Activated T-cell treated with anti-CD3 and anti-CD28 coated beads, Interleukin-2, amount 50 U/mL, for 72 hours (primary cell): ENCODE data around the gene UBL4A. TPM values are rescaled to one million over a fixed set of nuclear protein-coding genes. Genes with fewer than 3 reads are reported as not detected.
A peak's percentile ranks its signal among the peaks of the same experiment; 100 is the strongest.

Source experiments
- ATAC-seq, 2 donors: fragments of 150-1000 bp; cut with Tn5 transposase; replicated peaks in 1 of 2; 2 replicates each; pipeline ENCODE4 v1.10.0; 2021; ENCODE audit warnings: moderate library complexity in 2 of 2, mild to moderate bottlenecking in 1 of 2
- DNase-seq, 2 donors: peaks; one replicate each; pipeline ENCODE4 v3.0.0; 2021 to 2022; ENCODE audit warnings: mixed read lengths in 1 of 2
- H3K27ac Mint-ChIP-seq: one replicate; pipeline ENCODE4 v1.8.0; 2022; ENCODE audit warnings: mild to moderate bottlenecking, moderate library complexity, mixed read lengths
- H3K27me3 Mint-ChIP-seq: one replicate; pipeline ENCODE4 v1.8.0; 2022; ENCODE audit warnings: low read depth, mixed read lengths
- H3K36me3 Mint-ChIP-seq, 2 donors: one replicate each; pipeline ENCODE4 v1.8.0; 2022; ENCODE audit warnings: mixed read lengths in 2 of 2, mild to moderate bottlenecking in 1 of 2; ENCODE audit not compliant: insufficient read depth in 2 of 2
- H3K4me1 Mint-ChIP-seq: one replicate; pipeline ENCODE4 v1.8.0; 2022; ENCODE audit warnings: low read depth, mixed read lengths
- H3K4me3 Mint-ChIP-seq, 2 donors: one replicate each; pipeline ENCODE4 v1.8.0; 2022; ENCODE audit warnings: mild to moderate bottlenecking in 2 of 2, mixed read lengths in 2 of 2, moderate library complexity in 2 of 2
- H3K9me3 Mint-ChIP-seq, 2 donors: one replicate each; pipeline ENCODE4 v1.8.0; 2022; ENCODE audit warnings: mixed read lengths in 2 of 2
- total RNA-seq, 2 donors: library from RNA; stranded (reverse); gene quantifications; one replicate each; pipeline ENCODE4 v1.2.3, GENCODE V29; 2022

Gene UBL4A
- total RNA-seq, 2 donors from 2014 or later = 45.0 to 53.5 TPM

DNA sequence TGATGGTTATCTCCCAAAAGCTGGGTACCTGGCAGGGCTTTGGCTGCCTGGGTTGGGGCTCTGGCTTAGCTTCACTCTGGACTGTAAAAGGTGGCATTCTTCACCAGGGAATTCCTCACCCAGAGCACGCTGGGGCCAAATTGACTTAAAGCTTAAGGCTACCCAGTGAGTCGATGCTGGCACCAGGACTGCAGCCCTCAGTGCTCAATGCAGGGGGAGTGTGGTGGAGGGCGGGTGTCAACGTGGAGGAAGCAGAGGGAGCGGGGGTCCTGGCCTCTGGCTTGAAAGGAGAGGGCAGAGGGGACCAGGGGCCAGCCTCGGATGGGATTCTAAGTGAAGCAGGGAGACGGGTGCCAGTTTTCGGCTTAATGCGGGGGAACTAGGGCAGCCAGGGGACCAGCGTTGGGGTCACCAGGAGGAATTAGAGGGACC lies 42.9 kb downstream of the UBL4A start:
- DNase-seq (no peak), ATAC-seq (peak; percentile 2 to 3)
- Mint-ChIP-seq H3K36me3 (peaks cover 0 to 6% of the 10 kb centered on the region in 2 donors), H3K9me3 (no peaks in the 10 kb centered on the region), H3K4me1 (peaks cover 2% of the 10 kb centered on the region), H3K27me3 (no peaks in the 10 kb centered on the region), H3K27ac (no peak overlapping the region), H3K4me3 (peak overlapping the region; percentile 63 to 81)

DNA sequence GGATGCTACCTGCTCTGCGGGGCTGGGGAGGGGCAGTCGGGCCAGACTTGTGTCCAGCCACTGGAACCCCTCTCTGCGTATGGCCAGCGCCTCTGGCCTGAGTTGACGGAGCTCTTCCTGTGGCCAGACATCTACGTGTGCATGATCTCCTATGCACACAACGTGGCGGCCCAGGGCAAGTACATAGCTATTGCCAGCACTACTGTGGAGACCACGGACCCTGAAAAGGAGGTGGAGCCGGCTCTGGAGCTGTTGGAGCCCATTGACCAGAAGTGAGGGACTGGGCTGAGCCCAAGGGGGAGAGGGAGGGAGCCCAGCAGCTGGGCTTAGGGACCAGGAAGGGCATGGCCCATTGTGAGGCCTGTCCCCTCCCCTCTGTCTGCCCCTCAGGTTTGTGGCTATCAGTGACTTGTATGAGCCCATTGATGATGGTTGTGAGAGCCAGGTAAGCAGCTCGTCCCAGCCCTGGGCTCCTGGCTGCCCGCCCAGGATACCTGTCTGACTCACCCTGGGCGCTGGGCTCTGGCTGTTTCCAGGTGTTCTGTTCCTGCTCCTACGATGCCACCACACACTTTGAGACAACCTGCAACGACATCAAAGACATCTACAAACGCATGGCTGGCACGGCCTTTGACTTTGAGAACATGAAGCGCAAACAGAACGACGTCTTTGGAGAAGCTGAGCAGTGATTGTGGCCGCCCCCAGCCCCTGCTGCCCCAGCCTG lies 44.3 kb downstream of the UBL4A start:
- Mint-ChIP-seq H3K27ac (no peak overlapping the region), H3K4me1 (peaks cover 7% of the 10 kb centered on the region), H3K27me3 (no peaks in the 10 kb centered on the region), H3K4me3 (no peak overlapping the region), H3K36me3 (peaks cover 3 to 12% of the 10 kb centered on the region in 2 donors), H3K9me3 (no peaks in the 10 kb centered on the region)
- no peak for ATAC-seq
- DNase-seq = no peak

DNA sequence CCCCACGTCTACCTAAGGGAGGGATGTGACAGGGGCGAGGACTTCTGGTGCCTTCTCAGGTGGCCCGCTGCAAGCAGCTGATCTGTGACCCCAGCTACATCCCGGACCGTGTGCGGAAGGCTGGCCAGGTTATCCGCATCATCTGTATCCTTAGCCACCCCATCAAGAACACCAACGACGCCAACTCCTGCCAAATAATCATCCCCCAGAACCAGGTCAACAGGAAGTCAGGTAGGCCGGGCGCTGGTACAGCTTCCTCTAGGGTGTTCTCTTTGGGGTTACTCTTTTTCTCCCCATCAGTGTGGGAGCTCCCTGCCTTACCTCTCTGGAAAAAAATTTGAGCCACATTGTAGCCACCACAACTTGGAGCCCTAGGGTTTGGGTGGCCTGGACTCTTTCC lies 44.9 kb downstream of the UBL4A start:
- Mint-ChIP-seq H3K36me3 (peaks cover 3 to 12% of the 10 kb centered on the region in 2 donors), H3K27me3 (no peaks in the 10 kb centered on the region), H3K9me3 (no peaks in the 10 kb centered on the region), H3K4me3 (no peak overlapping the region), H3K4me1 (peaks cover 7% of the 10 kb centered on the region), H3K27ac (no peak overlapping the region)
- ATAC-seq (no peak), DNase-seq (no peak)

DNA sequence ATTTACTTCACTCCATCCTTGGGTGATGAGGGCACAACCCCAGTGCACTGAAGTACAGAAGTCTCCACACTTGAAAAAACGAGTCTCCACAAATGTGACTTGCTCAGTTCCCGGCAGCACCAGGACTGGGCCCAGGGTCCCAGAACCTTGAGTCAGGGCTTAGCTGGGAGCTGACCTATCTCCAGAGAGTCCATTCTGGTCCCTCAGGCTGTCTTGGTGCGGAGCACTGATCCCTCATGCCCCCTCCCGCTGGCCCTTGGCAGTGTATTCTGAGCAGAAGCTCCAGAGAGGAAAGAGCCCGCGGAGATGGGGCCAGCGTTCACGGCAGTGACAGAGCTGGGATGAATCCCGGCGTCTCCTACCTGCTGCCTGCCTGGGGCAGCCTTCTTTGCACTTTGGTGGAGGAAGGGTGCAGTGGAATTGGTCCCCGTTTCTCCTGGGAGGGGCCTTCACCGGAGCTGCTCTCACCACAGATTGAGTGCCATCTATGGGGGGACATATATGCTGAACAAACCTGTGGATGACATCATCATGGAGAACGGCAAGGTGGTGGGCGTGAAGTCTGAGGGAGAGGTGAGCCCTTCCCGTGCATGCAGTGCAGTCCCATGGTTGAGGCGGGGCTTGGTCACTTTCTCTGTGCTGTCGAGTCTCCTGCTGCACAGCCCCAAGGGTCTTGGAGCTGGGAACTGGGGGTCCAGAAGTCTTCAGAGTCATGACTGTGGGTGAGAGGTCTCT lies 45.6 kb downstream of the UBL4A start:
- Mint-ChIP-seq H3K9me3 (no peaks in the 10 kb centered on the region), H3K36me3 (peaks cover 3 to 12% of the 10 kb centered on the region in 2 donors), H3K27ac (no peak overlapping the region), H3K4me1 (peaks cover 14% of the 10 kb centered on the region), H3K27me3 (no peaks in the 10 kb centered on the region), H3K4me3 (no peak overlapping the region)
- ATAC-seq (no peak), DNase-seq (no peak)

DNA sequence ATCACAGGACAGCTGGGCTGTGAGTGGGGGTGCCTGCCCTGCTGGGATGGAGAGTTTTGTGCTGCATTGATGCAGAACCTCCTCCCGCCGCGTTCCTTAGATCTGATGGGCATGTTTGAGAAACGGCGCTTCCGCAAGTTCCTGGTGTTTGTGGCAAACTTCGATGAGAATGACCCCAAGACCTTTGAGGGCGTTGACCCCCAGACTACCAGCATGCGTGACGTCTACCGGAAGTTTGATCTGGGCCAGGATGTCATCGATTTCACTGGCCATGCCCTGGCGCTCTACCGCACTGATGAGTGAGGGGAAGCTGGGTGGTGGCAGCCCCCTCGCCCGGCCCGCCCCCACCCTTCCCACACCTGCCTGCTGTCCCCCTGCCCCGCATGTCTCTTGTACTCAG lies 46.6 kb downstream of the UBL4A start:
- no peak overlapping the region for H3K27ac Mint-ChIP-seq
- H3K9me3 Mint-ChIP-seq = no peaks in the 10 kb centered on the region
- H3K36me3 Mint-ChIP-seq = peaks cover 3 to 12% of the 10 kb centered on the region in 2 donors
- DNase-seq (no peak), ATAC-seq (no peak)
- no peak overlapping the region for H3K4me3 Mint-ChIP-seq
- H3K27me3 Mint-ChIP-seq = no peaks in the 10 kb centered on the region
- peaks cover 14% of the 10 kb centered on the region for H3K4me1 Mint-ChIP-seq

DNA sequence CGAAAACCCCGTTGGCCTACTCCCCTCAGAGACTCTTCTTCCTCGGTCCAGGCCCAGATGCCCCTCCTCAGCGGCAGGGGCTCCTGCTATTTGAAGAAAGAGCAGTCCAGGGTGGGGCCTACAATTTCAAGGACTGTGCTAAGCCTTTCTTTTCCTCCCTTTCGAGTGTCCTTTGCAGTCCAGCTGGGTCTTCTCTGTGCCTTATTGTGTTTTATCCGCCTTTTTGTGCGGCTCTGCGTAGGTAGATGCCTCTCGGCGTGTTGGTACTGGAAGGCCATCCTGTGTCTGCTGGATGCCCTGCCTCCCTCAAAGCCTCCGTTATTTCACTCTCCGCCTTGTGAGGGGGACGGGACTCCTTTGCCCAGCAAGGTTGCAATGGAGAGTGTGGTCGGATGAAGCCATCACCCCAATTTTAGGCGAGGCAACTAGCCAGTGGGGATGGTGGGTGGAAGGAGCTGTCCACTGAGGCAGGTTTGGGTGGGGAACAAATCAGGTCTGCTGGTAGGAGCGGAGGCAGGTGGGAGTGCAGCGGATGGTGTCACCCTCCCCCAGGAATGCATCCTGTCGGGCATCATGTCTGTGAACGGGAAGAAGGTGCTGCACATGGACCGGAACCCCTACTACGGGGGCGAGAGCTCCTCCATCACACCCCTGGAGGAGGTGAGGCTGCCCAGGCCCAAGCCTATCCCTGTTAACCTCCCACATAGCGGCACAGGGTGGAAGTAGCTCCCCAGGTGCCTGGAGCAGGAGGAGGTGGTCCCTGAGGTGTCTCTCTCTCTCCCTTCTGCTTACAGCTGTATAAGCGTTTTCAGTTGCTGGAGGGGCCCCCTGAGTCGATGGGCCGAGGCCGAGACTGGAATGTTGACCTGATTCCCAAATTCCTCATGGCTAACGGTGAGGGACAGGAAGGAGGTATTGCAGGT lies 48.2 kb downstream of the UBL4A start:
- no peak for ATAC-seq
- Mint-ChIP-seq H3K9me3 (no peaks in the 10 kb centered on the region), H3K4me3 (peak overlapping the region; percentile 87 to 89), H3K27me3 (no peaks in the 10 kb centered on the region), H3K36me3 (peaks cover 3 to 12% of the 10 kb centered on the region in 2 donors), H3K4me1 (peaks cover 14% of the 10 kb centered on the region), H3K27ac (peak overlapping the region; percentile 90)
- DNase-seq = no peak

DNA sequence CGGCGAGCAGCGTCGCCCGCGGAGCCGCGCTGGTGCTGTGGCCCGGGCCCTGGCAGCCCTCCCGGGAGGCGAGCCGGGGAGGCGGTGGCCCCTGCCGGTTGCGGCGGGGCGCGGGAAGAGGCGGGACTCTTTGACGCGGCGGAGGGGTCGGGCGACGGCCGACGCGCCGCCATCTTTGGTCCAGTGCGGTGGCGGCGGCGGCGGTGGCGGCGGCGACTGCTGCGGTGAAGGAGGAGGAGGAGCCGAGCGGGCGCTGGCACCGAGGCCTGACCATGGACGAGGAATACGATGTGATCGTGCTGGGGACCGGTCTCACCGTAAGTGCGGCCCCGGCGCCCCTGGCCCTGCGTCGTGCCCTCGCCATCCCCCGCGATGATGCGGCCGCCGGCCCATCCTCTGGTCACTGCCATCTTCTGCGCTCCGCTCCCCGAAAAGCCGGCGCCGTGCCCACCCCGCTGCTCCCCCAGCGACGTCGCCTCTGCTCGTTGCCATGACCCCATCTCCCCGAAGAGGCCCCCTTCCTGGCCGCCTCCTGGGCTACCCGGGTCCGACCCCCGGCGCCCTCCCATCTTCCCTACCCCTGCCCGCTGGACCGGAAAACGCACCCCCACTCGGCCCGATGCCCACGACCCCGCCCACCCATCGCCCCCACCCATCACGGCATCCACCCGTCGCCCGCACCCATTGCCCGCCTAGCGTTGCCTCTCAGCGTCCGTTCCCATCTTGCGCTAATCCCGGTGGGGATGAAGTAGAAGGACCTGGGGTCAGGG lies 49.2 kb downstream of the UBL4A start, which contains the start of gene GDI1:
Gene GDI1 (plus strand): TSS at position 172 of the 770 bp plus-strand sequence. CDS start 101 bp downstream, at position 273.
- peaks cover 3 to 10% of the 10 kb centered on the region in 2 donors for H3K36me3 Mint-ChIP-seq
- H3K4me1 Mint-ChIP-seq = peaks cover 14% of the 10 kb centered on the region
- no peaks in the 10 kb centered on the region for H3K27me3 Mint-ChIP-seq
- H3K9me3 Mint-ChIP-seq = no peaks in the 10 kb centered on the region
- DNase-seq = peak; percentile 63 to 75
- H3K4me3 Mint-ChIP-seq = peak within 1 kb of the TSS; percentile 87 to 89
- peak; percentile 72 to 73 for ATAC-seq
- H3K27ac Mint-ChIP-seq = peak within 1 kb of the TSS; percentile 90

DNA sequence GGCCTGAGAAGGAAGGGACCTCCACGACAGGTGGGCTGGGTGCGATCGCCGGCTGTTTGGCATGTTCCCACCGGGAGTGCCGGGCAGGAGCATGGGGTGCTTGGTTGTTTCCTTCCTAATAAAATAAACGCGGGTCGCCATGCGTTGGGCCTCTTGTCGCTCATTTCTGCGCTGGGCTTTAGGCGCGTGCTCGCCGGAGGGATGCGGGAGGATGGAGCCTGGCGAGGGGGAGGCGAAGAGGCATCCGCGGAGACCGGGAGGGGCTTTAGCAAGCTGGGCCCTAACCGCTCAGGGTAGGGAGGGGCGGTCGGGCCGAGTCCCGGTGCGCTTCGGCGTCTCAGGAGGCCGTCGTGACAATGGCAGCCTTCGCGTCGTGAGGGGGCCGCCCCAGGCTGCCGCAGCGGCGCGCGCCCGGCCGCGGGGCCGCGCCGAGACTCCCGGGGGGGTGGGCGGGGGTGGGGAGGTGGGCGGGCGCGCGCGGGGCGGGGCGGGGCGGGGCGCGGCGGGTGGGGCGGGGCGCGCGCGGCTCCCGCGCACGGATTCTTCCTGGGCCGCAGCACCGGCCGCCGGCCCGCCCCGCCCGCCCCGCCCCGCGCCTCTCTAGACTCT lies 49.9 kb downstream of the UBL4A start:
- H3K4me3 Mint-ChIP-seq = peak overlapping the region; percentile 81 to 83
- H3K27ac Mint-ChIP-seq = peak overlapping the region; percentile 88
- peaks cover 14% of the 10 kb centered on the region for H3K4me1 Mint-ChIP-seq
- H3K36me3 Mint-ChIP-seq = peaks cover 3 to 9% of the 10 kb centered on the region in 2 donors
- peak; percentile 57 to 63 for DNase-seq
- no peaks in the 10 kb centered on the region for H3K27me3 Mint-ChIP-seq
- H3K9me3 Mint-ChIP-seq = no peaks in the 10 kb centered on the region
- ATAC-seq = peak; percentile 78 to 79

DNA sequence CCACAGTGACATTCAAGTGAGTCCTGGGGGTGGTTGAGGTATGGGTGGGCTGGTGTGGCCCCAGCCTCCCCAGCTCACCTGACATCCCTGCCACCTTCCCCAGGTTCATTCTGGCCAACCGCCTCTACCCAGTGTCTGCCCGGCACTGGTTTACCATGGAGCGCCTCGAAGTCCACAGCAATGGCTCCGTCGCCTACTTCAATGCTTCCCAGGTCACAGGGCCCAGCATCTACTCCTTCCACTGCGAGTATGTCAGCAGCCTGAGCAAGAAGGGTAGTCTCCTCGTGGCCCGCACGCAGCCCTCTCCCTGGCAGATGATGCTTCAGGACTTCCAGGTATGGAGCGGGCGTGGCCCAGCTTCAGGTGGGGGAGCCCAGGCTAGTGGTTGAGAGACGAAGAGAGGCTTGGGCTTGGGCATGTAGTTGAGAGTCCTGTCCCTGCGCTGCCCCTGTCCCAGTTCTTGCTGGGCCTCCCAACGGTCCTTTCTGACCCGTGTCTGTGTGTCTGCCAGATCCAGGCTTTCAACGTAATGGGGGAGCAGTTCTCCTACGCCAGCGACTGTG lies 51.2 kb downstream of the UBL4A start:
- no peak for ATAC-seq
- no peaks in the 10 kb centered on the region for H3K27me3 Mint-ChIP-seq
- no peak overlapping the region for H3K27ac Mint-ChIP-seq

DNA sequence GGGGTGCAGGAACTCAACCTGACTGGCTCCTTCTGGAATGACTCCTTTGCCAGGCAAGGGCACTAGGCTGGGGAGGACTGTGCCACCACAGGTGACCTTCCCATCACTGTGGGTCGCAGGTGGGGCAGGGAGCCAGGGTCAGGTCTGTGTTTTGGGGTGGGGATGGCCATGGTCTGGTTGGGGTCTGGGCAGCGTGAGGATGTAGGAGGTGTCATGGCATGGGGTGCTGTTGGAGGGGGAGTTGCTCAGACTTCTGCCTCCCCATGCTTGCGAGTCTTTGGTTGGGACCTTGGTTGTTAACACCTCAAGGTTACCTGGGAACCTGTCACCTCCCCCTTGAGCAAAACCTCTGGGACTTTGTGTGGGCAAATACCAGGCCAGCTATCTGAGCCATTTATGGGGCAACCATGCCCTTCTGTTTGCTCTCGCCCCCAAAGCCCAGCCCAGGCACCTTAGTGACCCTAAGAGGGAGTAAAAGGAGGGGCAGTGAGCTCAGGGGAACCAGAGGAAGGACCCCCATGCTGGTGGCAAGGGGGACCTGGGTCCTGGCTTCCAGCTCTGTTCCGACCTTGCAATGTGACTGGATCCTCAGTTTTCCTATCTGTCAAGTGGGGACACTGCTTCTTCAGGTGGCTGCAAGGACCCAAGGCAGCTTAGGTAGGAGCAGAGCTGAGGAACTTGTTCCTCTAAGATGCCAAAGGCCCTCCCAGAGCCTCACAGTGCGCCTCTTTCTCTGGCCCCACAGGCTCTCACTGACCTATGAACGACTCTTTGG lies 51.8 kb downstream of the UBL4A start:
- no peaks in the 10 kb centered on the region for H3K27me3 Mint-ChIP-seq
- no peak for ATAC-seq
- peaks cover 24% of the 10 kb centered on the region for H3K4me1 Mint-ChIP-seq
- DNase-seq = no peak
- no peaks in the 10 kb centered on the region for H3K9me3 Mint-ChIP-seq
- no peak overlapping the region for H3K27ac Mint-ChIP-seq
- peaks cover 3 to 9% of the 10 kb centered on the region in 2 donors for H3K36me3 Mint-ChIP-seq
- no peak overlapping the region for H3K4me3 Mint-ChIP-seq

More for the DNA sequence above, 51.2 kb downstream of the UBL4A start:
- no peak overlapping the region for H3K4me3 Mint-ChIP-seq
- peaks cover 21% of the 10 kb centered on the region for H3K4me1 Mint-ChIP-seq
- peaks cover 3 to 9% of the 10 kb centered on the region in 2 donors for H3K36me3 Mint-ChIP-seq
- H3K9me3 Mint-ChIP-seq = no peaks in the 10 kb centered on the region
- no peak for DNase-seq
